H1 (cell line): Measurements from ENCODE around the gene METTL8. TPM values are rescaled to one million over a fixed set of nuclear protein-coding genes. Genes with fewer than 3 reads are reported as not detected.

Experiments used
- BRCA1 ChIP-seq: IDR thresholded peaks from 2 replicates; pipeline ENCODE4 v1.6.1; 2012; ENCODE audit warnings: low read depth, low read length, improper control_type of control experiment
- CBX5 ChIP-seq: fragments of 300-800, 300-1000 bp; sonication (generic); IDR thresholded peaks from 2 replicates; pipeline ENCODE4 v1.7.1; 2016; ENCODE audit warnings: antibody characterized with exemption, low read length, low read depth
- PHF8 ChIP-seq: fragments of 200-600 bp; sonication (generic); conservative IDR thresholded peaks from 2 replicates; pipeline ENCODE4 v1.7.1; 2012; ENCODE audit warnings: low read depth, mild to moderate bottlenecking, inconsistent platforms, low read length, moderate library complexity
- SAP30 ChIP-seq: fragments of 300-600 bp; sonication (generic); IDR thresholded peaks from 2 replicates; pipeline ENCODE4 v1.7.1; 2012; ENCODE audit warnings: low read length, moderate library complexity, mild to moderate bottlenecking, inconsistent platforms; ENCODE audit not compliant: insufficient read depth, insufficient replicate concordance
- SP2 ChIP-seq: IDR thresholded peaks from 2 replicates; pipeline ENCODE4 v1.6.1; 2012; ENCODE audit warnings: mild to moderate bottlenecking, low read length, inconsistent platforms
- SRF ChIP-seq: IDR thresholded peaks from 2 replicates; pipeline ENCODE4 v1.6.1; 2011; ENCODE audit warnings: mild to moderate bottlenecking, low read depth, low read length, moderate library complexity
- ZNF274 ChIP-seq: IDR thresholded peaks from 2 replicates; pipeline ENCODE4 v1.7.0; 2012; ENCODE audit warnings: low read length, borderline replicate concordance; ENCODE audit errors: extremely low read depth
- polyA plus RNA-seq, 7 experiments: library from polyadenylated mRNA; depleted of rRNA in 3 of 7; stranded (reverse) in 5 of 7; unstranded in 2 of 7; fragments of >200 nt in 5 of 7; fragments of 200-250 nt in 2 of 7; gene quantifications; 1 replicate in 5 of 7; 2 replicates in 1 of 7; 4 replicates in 1 of 7; pipeline versions ENCODE4 v1.2.1 to v1.2.3, GENCODE V29; 2011 to 2013; ENCODE audit warnings: missing spikeins in 2 of 7, mixed read lengths in 2 of 7
- total RNA-seq: library from RNA; stranded (reverse); fragmentation: NEBNext Ultra II Directional; extraction: Animal tissue kit (Norgen Biotek cat#: 25700); gene quantifications from 2 replicates; pipeline ENCODE4 v1.2.1, GENCODE V29; 2021
- TF ChIP-seq, protein P1 (sequence below): fragments of 300-600 bp; sonication (generic); IDR thresholded peaks from 2 replicates; pipeline ENCODE4 v1.7.1; 2012; ENCODE audit warnings: low read length, moderate library complexity, mild to moderate bottlenecking, inconsistent platforms; ENCODE audit not compliant: insufficient replicate concordance
- TF ChIP-seq, protein P2 (sequence below): IDR thresholded peaks from 2 replicates; pipeline ENCODE4 v1.6.1; 2011; ENCODE audit warnings: low read depth, mild to moderate bottlenecking, low read length; ENCODE audit not compliant: insufficient read depth

The METTL8 gene
- total and polyA plus RNA-seq, 2 of the 8 experiments (the other 6 are each of a cell fraction or from before 2014, with no cell fraction given) = 17.6 to 79.7 TPM

DNA sequence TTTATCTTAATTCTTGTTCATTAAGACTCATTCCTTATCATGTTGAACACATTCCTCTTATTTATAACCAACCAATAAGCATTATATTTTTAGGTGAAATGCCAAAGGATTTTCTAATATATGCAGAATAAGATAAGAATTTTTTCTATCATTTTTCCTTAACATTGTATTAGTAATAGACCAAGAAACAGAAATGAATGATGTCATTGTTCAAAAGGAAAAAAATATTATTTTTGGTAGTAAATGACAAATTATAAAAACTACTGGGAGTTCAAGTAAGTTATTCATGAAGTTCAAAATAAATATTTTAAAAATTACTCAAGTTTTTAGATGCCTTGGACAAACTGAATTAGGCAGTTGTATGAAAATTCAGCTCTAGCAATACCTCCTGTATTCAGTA, 25.7 kb upstream of the METTL8 start (continued):
- TF ChIP-seq, protein P1, sequence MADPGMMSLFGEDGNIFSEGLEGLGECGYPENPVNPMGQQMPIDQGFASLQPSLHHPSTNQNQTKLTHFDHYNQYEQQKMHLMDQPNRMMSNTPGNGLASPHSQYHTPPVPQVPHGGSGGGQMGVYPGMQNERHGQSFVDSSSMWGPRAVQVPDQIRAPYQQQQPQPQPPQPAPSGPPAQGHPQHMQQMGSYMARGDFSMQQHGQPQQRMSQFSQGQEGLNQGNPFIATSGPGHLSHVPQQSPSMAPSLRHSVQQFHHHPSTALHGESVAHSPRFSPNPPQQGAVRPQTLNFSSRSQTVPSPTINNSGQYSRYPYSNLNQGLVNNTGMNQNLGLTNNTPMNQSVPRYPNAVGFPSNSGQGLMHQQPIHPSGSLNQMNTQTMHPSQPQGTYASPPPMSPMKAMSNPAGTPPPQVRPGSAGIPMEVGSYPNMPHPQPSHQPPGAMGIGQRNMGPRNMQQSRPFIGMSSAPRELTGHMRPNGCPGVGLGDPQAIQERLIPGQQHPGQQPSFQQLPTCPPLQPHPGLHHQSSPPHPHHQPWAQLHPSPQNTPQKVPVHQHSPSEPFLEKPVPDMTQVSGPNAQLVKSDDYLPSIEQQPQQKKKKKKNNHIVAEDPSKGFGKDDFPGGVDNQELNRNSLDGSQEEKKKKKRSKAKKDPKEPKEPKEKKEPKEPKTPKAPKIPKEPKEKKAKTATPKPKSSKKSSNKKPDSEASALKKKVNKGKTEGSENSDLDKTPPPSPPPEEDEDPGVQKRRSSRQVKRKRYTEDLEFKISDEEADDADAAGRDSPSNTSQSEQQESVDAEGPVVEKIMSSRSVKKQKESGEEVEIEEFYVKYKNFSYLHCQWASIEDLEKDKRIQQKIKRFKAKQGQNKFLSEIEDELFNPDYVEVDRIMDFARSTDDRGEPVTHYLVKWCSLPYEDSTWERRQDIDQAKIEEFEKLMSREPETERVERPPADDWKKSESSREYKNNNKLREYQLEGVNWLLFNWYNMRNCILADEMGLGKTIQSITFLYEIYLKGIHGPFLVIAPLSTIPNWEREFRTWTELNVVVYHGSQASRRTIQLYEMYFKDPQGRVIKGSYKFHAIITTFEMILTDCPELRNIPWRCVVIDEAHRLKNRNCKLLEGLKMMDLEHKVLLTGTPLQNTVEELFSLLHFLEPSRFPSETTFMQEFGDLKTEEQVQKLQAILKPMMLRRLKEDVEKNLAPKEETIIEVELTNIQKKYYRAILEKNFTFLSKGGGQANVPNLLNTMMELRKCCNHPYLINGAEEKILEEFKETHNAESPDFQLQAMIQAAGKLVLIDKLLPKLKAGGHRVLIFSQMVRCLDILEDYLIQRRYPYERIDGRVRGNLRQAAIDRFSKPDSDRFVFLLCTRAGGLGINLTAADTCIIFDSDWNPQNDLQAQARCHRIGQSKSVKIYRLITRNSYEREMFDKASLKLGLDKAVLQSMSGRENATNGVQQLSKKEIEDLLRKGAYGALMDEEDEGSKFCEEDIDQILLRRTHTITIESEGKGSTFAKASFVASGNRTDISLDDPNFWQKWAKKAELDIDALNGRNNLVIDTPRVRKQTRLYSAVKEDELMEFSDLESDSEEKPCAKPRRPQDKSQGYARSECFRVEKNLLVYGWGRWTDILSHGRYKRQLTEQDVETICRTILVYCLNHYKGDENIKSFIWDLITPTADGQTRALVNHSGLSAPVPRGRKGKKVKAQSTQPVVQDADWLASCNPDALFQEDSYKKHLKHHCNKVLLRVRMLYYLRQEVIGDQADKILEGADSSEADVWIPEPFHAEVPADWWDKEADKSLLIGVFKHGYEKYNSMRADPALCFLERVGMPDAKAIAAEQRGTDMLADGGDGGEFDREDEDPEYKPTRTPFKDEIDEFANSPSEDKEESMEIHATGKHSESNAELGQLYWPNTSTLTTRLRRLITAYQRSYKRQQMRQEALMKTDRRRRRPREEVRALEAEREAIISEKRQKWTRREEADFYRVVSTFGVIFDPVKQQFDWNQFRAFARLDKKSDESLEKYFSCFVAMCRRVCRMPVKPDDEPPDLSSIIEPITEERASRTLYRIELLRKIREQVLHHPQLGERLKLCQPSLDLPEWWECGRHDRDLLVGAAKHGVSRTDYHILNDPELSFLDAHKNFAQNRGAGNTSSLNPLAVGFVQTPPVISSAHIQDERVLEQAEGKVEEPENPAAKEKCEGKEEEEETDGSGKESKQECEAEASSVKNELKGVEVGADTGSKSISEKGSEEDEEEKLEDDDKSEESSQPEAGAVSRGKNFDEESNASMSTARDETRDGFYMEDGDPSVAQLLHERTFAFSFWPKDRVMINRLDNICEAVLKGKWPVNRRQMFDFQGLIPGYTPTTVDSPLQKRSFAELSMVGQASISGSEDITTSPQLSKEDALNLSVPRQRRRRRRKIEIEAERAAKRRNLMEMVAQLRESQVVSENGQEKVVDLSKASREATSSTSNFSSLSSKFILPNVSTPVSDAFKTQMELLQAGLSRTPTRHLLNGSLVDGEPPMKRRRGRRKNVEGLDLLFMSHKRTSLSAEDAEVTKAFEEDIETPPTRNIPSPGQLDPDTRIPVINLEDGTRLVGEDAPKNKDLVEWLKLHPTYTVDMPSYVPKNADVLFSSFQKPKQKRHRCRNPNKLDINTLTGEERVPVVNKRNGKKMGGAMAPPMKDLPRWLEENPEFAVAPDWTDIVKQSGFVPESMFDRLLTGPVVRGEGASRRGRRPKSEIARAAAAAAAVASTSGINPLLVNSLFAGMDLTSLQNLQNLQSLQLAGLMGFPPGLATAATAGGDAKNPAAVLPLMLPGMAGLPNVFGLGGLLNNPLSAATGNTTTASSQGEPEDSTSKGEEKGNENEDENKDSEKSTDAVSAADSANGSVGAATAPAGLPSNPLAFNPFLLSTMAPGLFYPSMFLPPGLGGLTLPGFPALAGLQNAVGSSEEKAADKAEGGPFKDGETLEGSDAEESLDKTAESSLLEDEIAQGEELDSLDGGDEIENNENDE = no peak
- TF ChIP-seq SAP30 (no peak), CBX5 (no peak), SRF (no peak), SP2 (no peak), BRCA1 (no peak), PHF8 (no peak), ZNF274 (no peak)
- TF ChIP-seq, protein P2, sequence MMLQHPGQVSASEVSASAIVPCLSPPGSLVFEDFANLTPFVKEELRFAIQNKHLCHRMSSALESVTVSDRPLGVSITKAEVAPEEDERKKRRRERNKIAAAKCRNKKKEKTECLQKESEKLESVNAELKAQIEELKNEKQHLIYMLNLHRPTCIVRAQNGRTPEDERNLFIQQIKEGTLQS = no peak
